Stimulated activated CD4-positive, alpha-beta T cell treated with anti-CD3 and anti-CD28 coated beads, Interleukin-12 subunit alpha, Interleukin-12 subunit beta, amount 100 ng/mL, for 4 hours (primary cell): Measurements from ENCODE around the gene YPEL2.
"Not testable (repeated sequence)": the region's sequence is repeated elsewhere in the genome, so short reads cannot be mapped to it uniquely, and the experiment has no call there.

Source experiments
- DNase-seq: peaks from one replicate; pipeline ENCODE4 v3.0.0-alpha.2; 2020

YPEL2 gene

GRCh38 chr17:59409336-59410048 lies 78.0 kb downstream of the YPEL2 start:
- DNase-seq: no peak

GRCh38 chr17:59410049-59410437 lies 78.6 kb downstream of the YPEL2 start:
- no peak for DNase-seq

GRCh38 chr17:59412431-59412830 lies 81.0 kb downstream of the YPEL2 start:
- DNase-seq: not testable (repeated sequence)

- no peak for DNase-seq
Measured at GRCh38 chr17:59413014-59413766, 81.7 kb downstream of the YPEL2 start.

- no peak for DNase-seq
Measured at GRCh38 chr17:59415397-59415796, 83.9 kb downstream of the YPEL2 start.

- no peak for DNase-seq
Measured at GRCh38 chr17:59416184-59416583, 84.7 kb downstream of the YPEL2 start.

- no peak for DNase-seq
Measured at GRCh38 chr17:59417452-59417851, 86.0 kb downstream of the YPEL2 start.

- DNase-seq: no peak
Measured at GRCh38 chr17:59418732-59419166, 87.3 kb downstream of the YPEL2 start.

- no peak for DNase-seq
Measured at GRCh38 chr17:59420901-59421300, 89.4 kb downstream of the YPEL2 start.

GRCh38 chr17:59421722-59422121 lies 90.3 kb downstream of the YPEL2 start:
- no peak for DNase-seq

GRCh38 chr17:59423137-59423724 lies 91.8 kb downstream of the YPEL2 start:
- DNase-seq: no peak

GRCh38 chr17:59423903-59424302 lies 92.4 kb downstream of the YPEL2 start:
- DNase-seq: no peak

GRCh38 chr17:59424331-59424730 lies 92.9 kb downstream of the YPEL2 start:
- no peak for DNase-seq

- no peak for DNase-seq
Measured at GRCh38 chr17:59425085-59425931, 93.9 kb downstream of the YPEL2 start.

- DNase-seq: no peak
Measured at GRCh38 chr17:59426031-59426430, 94.6 kb downstream of the YPEL2 start.

GRCh38 chr17:59427425-59427921 lies 96.0 kb downstream of the YPEL2 start:
- peak; percentile 33 for DNase-seq

- DNase-seq: no peak
Measured at GRCh38 chr17:59427996-59428395, 96.5 kb downstream of the YPEL2 start.

GRCh38 chr17:59428916-59429485 lies 97.5 kb downstream of the YPEL2 start:
- no peak for DNase-seq

GRCh38 chr17:59431601-59432000 lies 100.1 kb downstream of the YPEL2 start:
- no peak for DNase-seq

- no peak for DNase-seq
Measured at GRCh38 chr17:59432657-59433056, 101.2 kb downstream of the YPEL2 start.

- no peak for DNase-seq
Measured at GRCh38 chr17:59433586-59433985, 102.1 kb downstream of the YPEL2 start.

GRCh38 chr17:59434429-59434828 lies 103.0 kb downstream of the YPEL2 start:
- DNase-seq: no peak

GRCh38 chr17:59435238-59435637 lies 103.8 kb downstream of the YPEL2 start:
- no peak for DNase-seq
